ENCODE measurements around the gene THAP11. TPM values are rescaled to one million over a fixed set of nuclear protein-coding genes. Genes with fewer than 3 reads are reported as not detected.

THAP11 gene
- total RNA-seq, 3 donors from 2014 or later (not counting 1 experiment from before 2014, with no cell fraction given) = 25.5 to 35.8 (median 30.3) TPM

- peaks cover 8% of the 10 kb centered on the region for H3K36me3 ChIP-seq (ENCODE audit: control insufficient read depth, insufficient read depth, low read length)
- no peaks in the 10 kb centered on the region for H3K9me3 ChIP-seq (ENCODE audit: control insufficient read depth, insufficient read depth, low read length)
- H3K9me3 Mint-ChIP-seq = no peaks in the 10 kb centered on the region
- H3K27ac ChIP-seq (ENCODE audit: low read length) = no peak overlapping the region
- no peak overlapping the region for H3K4me3 ChIP-seq (ENCODE audit: low read length)
- ATAC-seq = no peak
- no peaks in the 10 kb centered on the region for H3K27me3 Mint-ChIP-seq (ENCODE audit: low read depth in 2 of 2)
- H3K4me1 ChIP-seq (ENCODE audit: control insufficient read depth, insufficient read depth, low read length) = peaks cover 38% of the 10 kb centered on the region
- H3K4me3 Mint-ChIP-seq = peak overlapping the region; percentile 92
- no peaks in the 10 kb centered on the region for H3K36me3 Mint-ChIP-seq
- TF ChIP-seq CTCF (IDR thresholded peaks at IDR 0.05) = no peak
- no peak for DNase-seq
- peak overlapping the region; percentile 87 to 92 for H3K27ac Mint-ChIP-seq
- H3K27me3 ChIP-seq (ENCODE audit: control insufficient read depth, insufficient read depth, low read length) = no peaks in the 10 kb centered on the region
- intact Hi-C loops (cut with micrococcal nuclease) = loop anchor here (5.0 to 10.0 kb wide), 4 partner anchors 132 to 280 kb away; partner anchors contain the start of genes C16orf86, ENKD1, PSMB10 and RIPOR1
- 88% methylated on average over 4 of the region's 4 CpGs for WGBS (ENCODE audit: insufficient coverage)
- H3K4me1 Mint-ChIP-seq = peaks cover 32 to 45% of the 10 kb centered on the region in 2 donors
Measured at GRCh38 chr16:67804853-67805542, 37.1 kb upstream of the THAP11 start.

GRCh38 chr16:67805718-67806427, 36.2 kb upstream of the THAP11 start:
- Mint-ChIP-seq H3K4me1 (peaks cover 26 to 36% of the 10 kb centered on the region in 2 donors), H3K27me3 (ENCODE audit: low read depth in 2 of 2) (no peaks in the 10 kb centered on the region), H3K36me3 (no peaks in the 10 kb centered on the region), H3K4me3 (peak overlapping the region; percentile 92), H3K9me3 (no peaks in the 10 kb centered on the region), H3K27ac (peak overlapping the region; percentile 87 to 92)
- WGBS (ENCODE audit: insufficient coverage) = under 1% methylated on average over 26 of the region's 26 CpGs
- no peaks in the 10 kb centered on the region for H3K27me3 ChIP-seq (ENCODE audit: control insufficient read depth, insufficient read depth, low read length)
- H3K36me3 ChIP-seq (ENCODE audit: control insufficient read depth, insufficient read depth, low read length) = peaks cover 2% of the 10 kb centered on the region
- ATAC-seq = no peak
- H3K27ac ChIP-seq (ENCODE audit: low read length) = peak overlapping the region; percentile 62
- intact Hi-C loops (cut with micrococcal nuclease) = loop anchor here (1.0 to 10.0 kb wide), 7 partner anchors 36 to 281 kb away; partner anchors contain the start of genes C16orf86, ENKD1, GFOD2 and NUTF2
- TF ChIP-seq CTCF (IDR thresholded peaks at IDR 0.05) = no peak
- H3K4me1 ChIP-seq (ENCODE audit: control insufficient read depth, insufficient read depth, low read length) = peaks cover 33% of the 10 kb centered on the region
- H3K9me3 ChIP-seq (ENCODE audit: control insufficient read depth, insufficient read depth, low read length) = no peaks in the 10 kb centered on the region
- peak in 1 of 2 donors; percentile 22 for DNase-seq
- peak overlapping the region; percentile 78 for H3K4me3 ChIP-seq (ENCODE audit: low read length)

GRCh38 chr16:67806428-67807147, 35.5 kb upstream of the THAP11 start, which contains the start of the genes RANBP10 and TSNAXIP1:
Gene RANBP10 (minus strand): TSS chr16:67806560. CDS start chr16:67806536, 24 bp downstream.
Gene TSNAXIP1 (plus strand): TSS chr16:67806889. CDS start chr16:67807150, 261 bp downstream.
- intact Hi-C loops (cut with micrococcal nuclease) = loop anchor here (1.0 to 10.0 kb wide), 7 partner anchors 36 to 282 kb away; partner anchors contain the start of genes C16orf86, ENKD1, GFOD2 and NUTF2
- peak within 1 kb of the TSS; percentile 62 for H3K27ac ChIP-seq (ENCODE audit: low read length)
- H3K27me3 ChIP-seq (ENCODE audit: control insufficient read depth, insufficient read depth, low read length) = no peaks in the 10 kb centered on the region
- peak; percentile 90 to 98 (median 91) for ATAC-seq
- TF ChIP-seq CTCF (IDR thresholded peaks at IDR 0.05) = no peak
- Mint-ChIP-seq H3K9me3 (no peaks in the 10 kb centered on the region), H3K27ac (peak within 1 kb of the TSS; percentile 87 to 92), H3K4me3 (peak within 1 kb of the TSS; percentile 92), H3K4me1 (peaks cover 18 to 31% of the 10 kb centered on the region in 2 donors), H3K36me3 (no peaks in the 10 kb centered on the region), H3K27me3 (ENCODE audit: low read depth in 2 of 2) (no peaks in the 10 kb centered on the region)
- peak; percentile 91 to 99 for DNase-seq
- under 1% methylated on average over 49 of the region's 54 CpGs for WGBS (ENCODE audit: insufficient coverage)
- peaks cover 2% of the 10 kb centered on the region for H3K36me3 ChIP-seq (ENCODE audit: control insufficient read depth, insufficient read depth, low read length)
- no peaks in the 10 kb centered on the region for H3K9me3 ChIP-seq (ENCODE audit: control insufficient read depth, insufficient read depth, low read length)
- H3K4me1 ChIP-seq (ENCODE audit: control insufficient read depth, insufficient read depth, low read length) = peaks cover 27% of the 10 kb centered on the region
- H3K4me3 ChIP-seq (ENCODE audit: low read length) = peak within 1 kb of the TSS; percentile 78

Measured in natural killer cell (primary cell).